ENCODE results near the gene ITSN2. TPM values are rescaled to one million over a fixed set of nuclear protein-coding genes. Genes with fewer than 3 reads are reported as not detected.

The ITSN2 gene
- total and polyA plus RNA-seq, 11 donors = 19.3 to 55.0 (median 37.4) TPM

DNA sequence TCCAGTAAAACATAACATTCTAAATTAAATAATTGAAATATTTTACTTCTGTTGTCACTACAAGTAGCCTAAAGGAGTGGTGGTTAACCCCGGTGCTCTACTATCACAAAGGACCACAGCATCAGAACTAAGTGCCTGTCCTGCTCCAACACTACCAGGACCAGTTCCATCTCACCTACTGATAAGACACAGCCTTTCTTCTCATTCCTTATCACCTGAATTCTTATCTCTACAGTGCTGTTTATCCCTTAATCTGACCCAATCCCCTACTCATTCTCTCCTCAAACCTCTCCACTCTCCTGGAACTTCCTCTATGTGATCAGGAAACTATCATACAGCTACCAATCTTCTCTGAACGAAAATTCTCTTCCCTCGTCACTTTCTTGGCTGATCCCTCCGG is 80.2 kb downstream of the ITSN2 start:
- intact Hi-C loops (cut with DNase I) = no loop called here
- TF ChIP-seq POLR2A (IDR thresholded peaks at IDR 0.05) = no peak
- TF ChIP-seq, protein P1, sequence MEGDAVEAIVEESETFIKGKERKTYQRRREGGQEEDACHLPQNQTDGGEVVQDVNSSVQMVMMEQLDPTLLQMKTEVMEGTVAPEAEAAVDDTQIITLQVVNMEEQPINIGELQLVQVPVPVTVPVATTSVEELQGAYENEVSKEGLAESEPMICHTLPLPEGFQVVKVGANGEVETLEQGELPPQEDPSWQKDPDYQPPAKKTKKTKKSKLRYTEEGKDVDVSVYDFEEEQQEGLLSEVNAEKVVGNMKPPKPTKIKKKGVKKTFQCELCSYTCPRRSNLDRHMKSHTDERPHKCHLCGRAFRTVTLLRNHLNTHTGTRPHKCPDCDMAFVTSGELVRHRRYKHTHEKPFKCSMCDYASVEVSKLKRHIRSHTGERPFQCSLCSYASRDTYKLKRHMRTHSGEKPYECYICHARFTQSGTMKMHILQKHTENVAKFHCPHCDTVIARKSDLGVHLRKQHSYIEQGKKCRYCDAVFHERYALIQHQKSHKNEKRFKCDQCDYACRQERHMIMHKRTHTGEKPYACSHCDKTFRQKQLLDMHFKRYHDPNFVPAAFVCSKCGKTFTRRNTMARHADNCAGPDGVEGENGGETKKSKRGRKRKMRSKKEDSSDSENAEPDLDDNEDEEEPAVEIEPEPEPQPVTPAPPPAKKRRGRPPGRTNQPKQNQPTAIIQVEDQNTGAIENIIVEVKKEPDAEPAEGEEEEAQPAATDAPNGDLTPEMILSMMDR (IDR thresholded peaks at IDR 0.05) = no peak
- Histone ChIP-seq H3K27me3 (no peaks in the 10 kb centered on the region), H3K27ac (no peak overlapping the region), H3K9me3 (no peaks in the 10 kb centered on the region), H3K36me3 (peaks cover 0 to 86% (median 44%) of the 10 kb centered on the region in 9 donors), H3K4me1 (peaks cover 0 to 8% (median 3%) of the 10 kb centered on the region in 12 donors), H3K4me3 (no peak overlapping the region)
- 81 to 86% (median 85%) methylated on average over 4 of the region's 4 CpGs for WGBS, 4 donors
- DNase-seq (no peak), ATAC-seq (no peak)

DNA sequence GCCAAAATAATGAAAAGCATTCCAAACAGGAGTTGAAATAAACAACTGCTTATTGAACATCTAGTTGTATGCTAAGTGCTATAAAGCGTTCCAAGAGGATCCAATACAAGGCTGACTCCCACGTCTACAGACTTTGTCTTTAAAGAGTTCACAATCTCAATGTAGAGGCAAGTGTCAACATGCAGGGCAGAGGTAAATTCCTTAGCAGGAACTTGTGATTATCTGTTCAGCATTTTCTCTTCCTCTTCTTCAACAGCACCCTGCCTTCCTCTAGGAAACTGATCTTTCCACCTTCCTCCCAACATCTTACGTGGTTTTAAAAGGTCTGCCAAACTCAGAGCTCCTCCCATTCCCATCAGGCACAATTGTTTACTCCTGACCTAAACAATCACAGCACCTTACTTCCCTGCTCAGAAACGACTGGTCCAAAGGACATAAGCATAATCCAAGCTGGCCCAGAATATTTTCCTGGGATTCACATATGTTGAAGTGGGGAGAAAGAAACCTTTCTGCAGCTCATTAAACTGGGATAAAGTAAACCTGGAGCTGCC is 83.9 kb downstream of the ITSN2 start:
- no peak overlapping the region for H3K27ac ChIP-seq
- DNase-seq (no peak), ATAC-seq (peak in 1 of 4 donors; percentile 32)
- no peak overlapping the region for H3K4me3 ChIP-seq
- WGBS, 4 donors = 47 to 56% (median 51%) methylated on average over 4 of the region's 4 CpGs
- H3K36me3 ChIP-seq = peaks cover 0 to 85% (median 46%) of the 10 kb centered on the region in 9 donors
- H3K4me1 ChIP-seq = peaks cover 0 to 31% (median 10%) of the 10 kb centered on the region in 12 donors
- intact Hi-C loops (cut with DNase I) = loop anchor here in 2 of 10 donors (10.0 kb wide), 1 partner anchor 108 kb away; no protein-coding TSS in a partner anchor
- no peaks in the 10 kb centered on the region for H3K9me3 ChIP-seq
- TF ChIP-seq, protein P1 (IDR thresholded peaks at IDR 0.05) = no peak
- TF ChIP-seq POLR2A (IDR thresholded peaks at IDR 0.05) = no peak
- H3K27me3 ChIP-seq = no peaks in the 10 kb centered on the region

DNA sequence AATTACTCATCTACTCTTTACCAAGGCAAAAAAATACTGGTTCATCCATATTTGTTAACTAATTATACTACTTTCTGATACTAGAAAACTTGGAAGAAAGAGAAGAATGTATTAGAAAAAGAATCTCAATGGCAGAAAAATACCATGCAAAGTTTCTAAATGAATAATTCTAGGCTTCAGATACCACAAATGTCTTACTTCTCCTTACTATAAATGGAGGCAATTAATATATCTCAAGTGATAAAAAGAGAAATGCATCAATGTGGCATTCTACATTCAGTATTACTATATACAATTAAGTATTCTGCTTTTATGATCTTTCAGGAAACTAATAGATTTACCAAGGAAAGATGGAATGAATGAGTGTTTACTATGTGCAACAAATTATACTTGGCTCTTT is 85.5 kb downstream of the ITSN2 start:
- intact Hi-C loops (cut with DNase I) = loop anchor here in 2 of 10 donors (10.0 kb wide), 1 partner anchor 110 kb away; no protein-coding TSS in a partner anchor
- Histone ChIP-seq H3K27me3 (no peaks in the 10 kb centered on the region), H3K4me1 (peaks cover 0 to 32% (median 10%) of the 10 kb centered on the region in 12 donors), H3K9me3 (no peaks in the 10 kb centered on the region), H3K4me3 (no peak overlapping the region), H3K27ac (no peak overlapping the region), H3K36me3 (peaks cover 0 to 85% (median 53%) of the 10 kb centered on the region in 9 donors)
- no peak for TF ChIP-seq POLR2A (IDR thresholded peaks at IDR 0.05)
- TF ChIP-seq, protein P1 (IDR thresholded peaks at IDR 0.05) = no peak
- ATAC-seq = no peak
- no peak for DNase-seq

DNA sequence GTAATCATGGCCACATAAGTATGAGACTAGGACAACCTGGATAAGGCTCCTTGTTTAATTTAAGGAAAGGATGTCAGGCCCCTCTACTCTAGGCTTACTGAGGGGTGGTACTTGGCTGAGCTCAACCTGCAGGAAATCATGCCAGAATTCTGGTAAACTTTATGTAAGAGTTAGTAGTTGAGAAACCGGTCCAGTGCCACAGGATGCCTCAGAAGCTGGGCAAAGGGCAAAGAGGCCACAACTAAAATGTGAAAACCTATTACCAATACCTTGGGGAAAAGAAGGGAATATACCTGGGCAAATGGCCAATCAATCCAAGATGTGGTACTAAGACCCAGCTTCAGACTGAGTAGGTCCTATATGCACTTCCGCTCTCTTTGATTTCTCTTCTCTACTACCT is 86.7 kb downstream of the ITSN2 start:
- 80 to 88% (median 84%) methylated on average over 2 of the region's 2 CpGs for WGBS, 4 donors
- no peak overlapping the region for H3K4me3 ChIP-seq
- H3K27me3 ChIP-seq = no peaks in the 10 kb centered on the region
- H3K9me3 ChIP-seq = no peaks in the 10 kb centered on the region
- ATAC-seq (no peak), DNase-seq (no peak)
- intact Hi-C loops (cut with DNase I) = loop anchor here in 2 of 10 donors (10.0 kb wide), 1 partner anchor 111 kb away; no protein-coding TSS in a partner anchor
- H3K27ac ChIP-seq = no peak overlapping the region
- H3K36me3 ChIP-seq = peaks cover 0 to 91% (median 64%) of the 10 kb centered on the region in 9 donors
- TF ChIP-seq POLR2A (IDR thresholded peaks at IDR 0.05) = no peak
- TF ChIP-seq, protein P1 (IDR thresholded peaks at IDR 0.05) = no peak
- peaks cover 0 to 32% (median 10%) of the 10 kb centered on the region in 12 donors for H3K4me1 ChIP-seq
